HG02938 (cell line): ENCODE measurements around the gene GNL3L.
"Not testable (repeated sequence)": the region's sequence is repeated elsewhere in the genome, so short reads cannot be mapped to it uniquely, and the experiment has no call there.

Experiments used
- ATAC-seq: cut with Tn5 transposase; IDR thresholded peaks from one replicate; pipeline ENCODE4 v1.9.1; 2021; ENCODE audit warnings: mild to moderate bottlenecking, moderate library complexity; ENCODE audit not compliant: unreplicated experiment

Gene GNL3L, protein sequence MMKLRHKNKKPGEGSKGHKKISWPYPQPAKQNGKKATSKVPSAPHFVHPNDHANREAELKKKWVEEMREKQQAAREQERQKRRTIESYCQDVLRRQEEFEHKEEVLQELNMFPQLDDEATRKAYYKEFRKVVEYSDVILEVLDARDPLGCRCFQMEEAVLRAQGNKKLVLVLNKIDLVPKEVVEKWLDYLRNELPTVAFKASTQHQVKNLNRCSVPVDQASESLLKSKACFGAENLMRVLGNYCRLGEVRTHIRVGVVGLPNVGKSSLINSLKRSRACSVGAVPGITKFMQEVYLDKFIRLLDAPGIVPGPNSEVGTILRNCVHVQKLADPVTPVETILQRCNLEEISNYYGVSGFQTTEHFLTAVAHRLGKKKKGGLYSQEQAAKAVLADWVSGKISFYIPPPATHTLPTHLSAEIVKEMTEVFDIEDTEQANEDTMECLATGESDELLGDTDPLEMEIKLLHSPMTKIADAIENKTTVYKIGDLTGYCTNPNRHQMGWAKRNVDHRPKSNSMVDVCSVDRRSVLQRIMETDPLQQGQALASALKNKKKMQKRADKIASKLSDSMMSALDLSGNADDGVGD

DNA sequence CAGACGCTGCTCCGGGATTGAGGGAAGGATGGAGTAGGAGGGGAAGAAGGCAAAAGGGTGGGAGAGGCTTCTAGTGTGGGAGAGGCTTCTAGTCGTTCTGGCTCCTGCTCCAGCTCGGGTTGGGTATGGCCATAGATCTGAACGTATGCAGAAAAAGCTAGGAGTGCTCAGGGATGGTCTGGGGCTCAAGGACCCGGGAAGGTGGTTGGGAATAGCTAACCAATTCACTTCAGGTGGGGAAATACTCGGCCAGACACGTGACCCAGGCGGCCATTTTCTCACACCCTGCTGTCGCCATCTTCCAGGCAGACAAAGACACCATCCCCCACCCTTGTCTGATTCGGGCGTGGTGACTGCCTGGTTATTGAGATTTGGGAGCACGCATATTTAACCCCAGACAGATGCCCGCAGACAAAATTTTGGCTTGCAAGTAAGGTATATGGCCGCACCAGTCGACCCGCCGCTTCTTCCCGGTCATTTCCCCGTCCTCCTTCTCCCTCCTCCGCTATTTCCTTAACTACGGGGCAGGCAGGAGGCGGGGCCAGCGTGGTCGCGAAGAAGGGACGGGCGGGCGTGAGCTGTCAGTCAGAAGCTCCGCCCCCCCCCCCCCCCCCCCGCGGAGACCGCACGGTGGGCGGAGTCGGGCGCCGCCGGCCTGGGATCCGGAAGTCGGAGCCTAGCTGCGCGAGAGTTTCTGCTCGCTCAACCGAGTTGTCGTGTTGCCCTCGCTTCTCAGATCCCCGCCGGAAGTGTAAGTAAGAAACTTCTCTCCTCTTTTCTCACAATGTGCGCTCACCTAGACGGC, at the start of gene GNL3L:
GNL3L (plus strand) TSS at position 668 of the 805 bp plus-strand sequence. CDS start 2,348 bp downstream, outside the sequence.
- peak; percentile 88 for ATAC-seq

DNA sequence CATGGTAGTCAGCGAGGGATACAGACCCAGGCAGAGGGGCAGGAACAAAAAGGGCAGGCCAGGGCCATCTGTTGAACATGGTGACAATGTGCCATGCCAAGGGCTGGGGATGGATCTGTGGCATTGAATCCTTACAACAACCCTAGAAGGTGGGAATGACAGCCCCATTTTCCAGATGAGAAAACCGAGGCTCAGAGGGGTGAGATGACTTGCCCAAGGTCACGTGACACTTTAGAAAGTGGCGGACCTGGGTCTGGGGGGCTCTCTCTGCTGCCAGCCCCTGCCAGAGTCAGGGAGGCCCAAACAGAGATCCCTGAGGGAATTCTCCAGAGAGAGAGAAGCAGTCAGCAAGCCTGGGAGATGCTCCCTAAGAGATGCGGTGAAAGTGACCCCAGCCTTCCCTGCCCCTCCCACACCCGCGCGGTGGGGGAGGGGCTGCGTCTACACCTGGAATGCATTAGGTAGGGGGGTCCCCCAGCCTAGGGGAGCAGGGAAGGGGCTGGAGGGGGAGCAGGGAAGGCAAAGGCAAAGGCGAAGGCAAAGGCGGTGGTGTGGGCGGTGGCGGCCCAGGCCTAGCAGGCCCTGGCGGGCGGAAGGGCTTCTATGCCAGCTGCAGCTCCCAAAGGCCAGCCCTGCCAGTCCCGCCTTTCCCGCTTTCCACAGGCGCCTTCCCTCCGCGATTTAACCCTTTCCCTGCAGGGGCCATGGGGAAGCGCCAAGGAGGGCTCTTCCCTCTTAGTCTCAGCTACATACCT, 47.0 kb upstream of the GNL3L start:
- ATAC-seq, result no peak

DNA sequence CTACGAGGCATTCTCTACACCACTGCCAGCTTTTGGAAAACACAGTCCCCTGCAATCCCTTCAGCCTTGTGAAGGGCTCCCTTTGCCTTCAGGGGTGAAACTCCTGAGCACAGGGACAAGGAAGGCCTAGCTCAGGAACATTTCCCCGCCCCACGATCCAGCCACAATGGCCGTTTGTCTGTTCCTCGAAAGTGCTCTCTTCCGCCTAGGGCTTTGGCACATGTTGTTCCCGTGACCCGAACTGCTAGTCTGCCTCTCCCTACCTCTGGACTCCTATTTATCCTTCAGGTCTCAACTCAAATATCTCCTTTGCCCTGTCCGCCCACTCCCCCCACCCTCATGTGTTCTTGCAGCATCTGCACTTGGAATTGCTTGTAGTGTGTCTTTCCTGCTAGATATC, 46.1 kb upstream of the GNL3L start:
- no peak for ATAC-seq

DNA sequence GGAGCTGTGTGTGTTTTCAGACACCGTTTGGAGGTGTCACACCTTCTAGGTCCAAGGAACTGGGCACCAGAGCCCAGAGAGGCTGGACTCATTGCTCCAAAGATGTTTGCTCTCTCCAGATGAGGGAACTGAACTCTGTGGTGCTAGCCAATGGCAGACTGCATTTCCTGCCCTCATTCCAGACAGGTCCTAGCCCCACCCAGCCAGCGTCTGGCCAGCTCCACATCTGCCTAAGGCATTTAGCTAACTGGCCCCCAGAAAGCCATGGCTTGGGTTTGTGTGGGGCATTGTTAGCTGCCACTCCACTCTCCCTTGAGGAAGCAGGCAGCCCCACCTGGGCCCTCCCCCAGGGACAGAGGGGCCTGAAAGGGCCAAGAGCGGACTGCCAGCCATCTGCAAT, 45.4 kb upstream of the GNL3L start:
- ATAC-seq, result no peak

DNA sequence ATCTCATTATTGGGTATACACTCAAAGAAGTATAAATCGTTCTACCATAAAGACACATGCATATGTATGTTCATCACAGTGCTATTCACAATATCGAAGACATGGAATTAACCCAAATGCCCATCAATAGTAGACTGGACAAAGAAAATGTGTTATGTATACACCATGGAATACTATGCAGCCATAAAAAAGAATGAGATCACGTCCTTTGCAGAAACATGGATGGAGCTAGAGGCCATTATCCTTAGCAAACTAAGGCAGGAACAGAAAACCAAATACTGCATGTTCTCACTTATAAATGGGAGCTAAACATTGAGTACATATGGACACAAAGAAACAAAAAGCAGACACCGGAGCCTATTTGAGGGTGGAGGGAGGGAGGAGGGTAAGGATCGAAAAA, 40.2 kb upstream of the GNL3L start:
- ATAC-seq, result not testable (repeated sequence)

DNA sequence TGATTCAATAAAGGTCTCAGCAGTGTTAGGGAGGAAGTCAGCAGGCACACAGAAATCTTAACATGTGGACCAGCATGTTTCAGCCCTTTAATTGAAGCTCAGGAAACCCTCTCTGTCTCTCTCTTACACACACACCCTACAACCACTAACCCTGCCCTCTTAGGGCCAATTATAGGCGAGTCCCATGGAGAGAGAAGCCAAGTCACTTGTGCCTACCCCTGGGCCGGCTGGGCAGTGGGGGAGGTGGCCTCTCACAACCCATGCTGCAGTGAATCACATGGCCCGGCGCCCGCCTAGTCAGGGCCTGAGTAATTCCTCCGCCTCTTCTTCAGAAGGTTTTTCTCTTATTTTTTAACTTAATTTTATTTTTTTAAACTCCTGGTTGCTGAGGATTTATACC, 37.7 kb upstream of the GNL3L start:
- no peak for ATAC-seq

DNA sequence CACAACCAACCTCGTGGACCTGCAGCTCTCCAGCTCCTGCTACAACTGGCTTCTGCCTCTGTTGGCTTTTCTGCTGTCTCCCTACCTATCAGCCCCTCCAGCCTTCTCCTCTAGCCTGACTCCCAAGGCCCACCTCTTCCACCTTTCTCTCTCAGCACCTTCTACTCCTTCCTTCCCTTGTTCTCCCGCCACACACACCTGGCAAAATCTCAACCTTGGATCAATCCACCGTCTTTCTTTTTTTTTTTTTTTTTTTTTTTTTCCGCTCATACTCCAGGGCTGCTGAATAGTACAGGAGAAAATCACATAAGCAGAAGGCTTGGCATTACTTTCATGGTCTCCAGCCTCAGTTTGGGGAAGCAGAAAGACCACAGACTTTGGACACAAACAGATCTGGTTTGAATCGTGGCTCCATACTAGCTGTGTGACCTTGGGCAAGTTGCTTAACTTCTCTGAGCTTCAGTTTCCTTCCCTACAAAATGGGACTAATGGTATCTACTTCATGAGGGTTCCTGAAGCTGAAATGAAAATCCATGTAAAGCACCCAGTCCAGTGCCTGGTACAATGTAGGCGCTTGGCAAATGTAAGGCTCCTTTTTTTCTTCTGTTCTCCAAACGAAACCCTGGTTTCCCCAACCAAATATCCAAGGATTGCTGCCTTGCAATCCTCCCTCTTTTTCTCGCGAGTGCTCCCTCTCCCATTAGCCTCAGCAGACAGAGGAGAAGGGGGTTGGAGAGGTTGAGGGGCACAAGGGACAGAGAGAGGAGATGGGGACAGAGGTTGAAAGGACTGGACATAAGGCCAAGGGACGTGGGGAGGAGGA, 35.6 kb upstream of the GNL3L start:
- no peak for ATAC-seq

DNA sequence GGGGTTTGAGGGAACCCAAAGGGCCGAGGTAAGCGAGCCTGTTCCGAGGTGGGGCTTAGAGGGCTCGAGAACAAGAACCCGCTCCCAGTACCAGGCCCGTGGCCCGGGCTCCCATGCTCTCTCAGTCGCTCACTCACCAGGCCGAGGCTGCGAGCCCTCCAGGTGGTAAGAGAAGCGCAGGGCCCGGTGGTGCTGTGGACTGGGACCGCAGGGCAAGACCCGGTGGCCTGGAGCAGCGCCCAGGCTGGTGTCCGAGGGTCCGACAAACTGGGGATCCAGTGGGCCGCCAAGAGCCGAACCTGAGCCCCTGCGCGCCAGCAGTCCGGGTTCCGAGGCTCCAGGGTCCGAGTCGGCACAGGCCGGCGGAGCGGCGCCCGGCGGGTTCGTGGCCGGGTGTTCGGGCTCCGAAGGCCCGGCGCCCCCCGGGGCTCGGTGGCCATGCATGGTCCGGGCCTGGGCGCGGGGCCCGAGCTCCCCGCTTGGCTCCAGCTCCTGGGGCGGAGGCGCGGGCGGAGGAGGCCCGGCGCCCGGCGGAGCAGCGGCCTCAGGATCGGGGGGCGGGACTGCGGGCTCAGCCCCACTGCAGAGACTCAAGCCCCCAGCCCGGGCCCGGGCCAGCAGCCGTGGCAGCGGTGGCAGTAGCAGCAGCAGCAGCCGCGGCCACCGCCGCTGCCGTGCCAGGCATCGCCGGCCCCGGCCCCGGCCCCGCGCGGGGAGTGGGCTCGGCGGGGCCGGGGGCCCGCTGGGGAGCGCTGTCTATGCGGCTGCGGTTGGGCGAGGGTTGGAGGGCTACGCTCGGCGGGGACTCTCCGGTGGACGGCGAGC, 34.8 kb upstream of the GNL3L start:
- no peak for ATAC-seq

DNA sequence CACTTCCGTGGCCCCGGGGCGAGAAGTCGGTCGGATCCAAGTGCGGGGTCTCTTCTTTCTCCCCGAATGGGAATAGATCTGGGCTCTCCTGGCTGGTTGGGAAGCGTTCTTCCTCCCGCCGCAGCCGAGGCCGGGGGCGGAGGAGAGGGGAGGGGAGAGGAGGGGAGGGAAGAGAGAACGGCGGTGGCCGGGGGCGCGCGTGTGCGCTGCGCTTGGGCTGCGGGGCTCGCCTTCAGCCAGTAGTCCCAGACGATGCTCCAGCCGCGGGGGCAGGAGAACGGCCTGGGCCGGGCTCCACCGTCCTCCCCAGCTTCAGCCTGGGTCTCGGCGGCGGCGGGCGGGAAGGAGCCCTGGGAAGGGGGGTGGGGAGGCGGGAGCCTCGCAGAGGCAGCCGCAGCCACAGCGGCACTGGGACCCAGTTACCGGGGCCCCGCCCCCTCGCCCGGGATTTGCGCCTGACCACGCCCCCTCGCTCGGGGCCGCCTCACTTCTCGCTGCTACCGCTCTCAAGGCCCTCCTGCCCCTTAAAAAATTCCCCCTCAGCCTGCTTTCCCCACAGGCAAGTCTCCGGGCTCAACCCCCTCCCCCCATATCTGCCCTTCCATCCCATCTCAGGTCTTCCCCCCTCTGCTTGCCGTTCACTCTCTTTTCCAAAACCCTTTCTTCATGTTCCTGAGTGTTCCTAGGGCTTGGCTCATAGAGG, 34.1 kb upstream of the GNL3L start, which contains the start of gene FGD1:
FGD1 (minus strand) TSS at position 421 of the 703 bp plus-strand sequence. CDS start 802 bp downstream, outside the sequence.
- ATAC-seq, result no peak

DNA sequence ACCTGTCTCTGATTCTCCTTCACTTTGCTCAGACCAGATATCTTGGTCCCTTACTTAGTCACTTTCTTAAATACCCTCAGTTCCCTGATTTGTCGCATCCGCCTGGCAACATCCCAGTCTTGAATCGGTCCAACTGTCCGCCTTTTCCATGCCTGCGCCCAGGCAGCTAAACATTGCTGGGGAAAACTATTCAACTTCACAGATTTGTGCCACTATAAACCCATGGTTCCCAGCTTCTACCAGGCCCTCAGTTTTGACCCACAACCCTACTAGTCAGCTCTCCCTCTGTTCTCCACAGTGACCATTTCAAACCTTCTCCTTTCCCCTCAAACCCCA, 33.5 kb upstream of the GNL3L start:
- no peak for ATAC-seq

DNA sequence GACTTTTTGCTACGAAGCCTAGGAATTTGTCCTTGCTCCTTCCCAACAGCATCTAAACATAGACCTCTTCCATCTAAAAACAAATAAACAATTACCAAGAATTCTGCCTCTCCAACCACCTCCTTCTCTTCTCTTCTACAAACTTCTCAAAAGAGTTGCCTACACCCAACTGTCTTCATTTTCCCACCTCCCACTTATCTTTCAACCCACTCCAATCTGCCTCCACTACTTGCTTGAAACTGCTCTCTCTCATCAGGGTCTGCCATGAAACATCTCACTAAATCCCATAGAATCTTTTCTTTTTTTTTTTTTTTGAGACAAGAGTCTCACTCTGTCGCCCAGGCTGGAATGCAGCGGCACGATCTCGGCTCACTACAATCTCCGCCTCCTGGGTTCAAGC, 33.1 kb upstream of the GNL3L start:
- ATAC-seq, result no peak

DNA sequence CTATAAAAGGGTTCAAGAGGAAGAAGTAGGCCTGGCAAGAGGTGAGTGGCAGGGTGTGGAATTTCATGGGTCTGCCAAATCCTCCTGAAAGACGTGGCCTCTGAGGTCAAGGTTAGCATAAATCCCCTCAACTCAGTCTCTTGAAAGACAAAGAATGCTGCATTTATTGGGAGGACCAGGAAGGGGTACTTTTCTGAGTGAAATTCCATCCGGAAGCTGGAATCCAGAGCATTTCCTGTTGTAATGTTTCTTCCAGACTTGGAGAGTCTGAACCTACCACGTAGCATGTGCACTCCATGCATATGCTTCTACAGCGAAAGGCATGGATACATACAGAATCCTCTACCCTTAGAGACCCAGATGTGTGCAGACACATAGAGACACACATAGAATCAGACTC, 20.6 kb upstream of the GNL3L start:
- ATAC-seq, result no peak

DNA sequence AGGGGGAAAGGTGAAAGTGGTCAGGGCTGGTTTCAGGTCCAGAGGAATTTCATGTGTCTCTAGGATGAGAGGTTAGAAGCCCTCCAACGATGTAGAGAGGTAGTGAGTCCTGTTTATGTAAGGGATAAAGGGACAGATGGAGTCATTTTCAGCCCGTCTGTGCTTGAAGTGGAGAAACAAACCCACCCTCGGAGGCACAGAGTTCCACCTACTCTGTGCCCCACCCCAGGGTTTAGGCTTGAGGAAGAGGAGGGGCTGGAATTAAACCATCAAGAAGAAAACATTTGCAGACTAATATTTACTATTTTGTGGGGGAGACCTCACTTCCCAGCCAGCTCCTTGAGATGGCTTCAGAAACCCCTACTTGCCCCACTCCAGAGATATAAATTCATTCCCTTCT, 868 bp upstream of the GNL3L start:
- no peak for ATAC-seq

DNA sequence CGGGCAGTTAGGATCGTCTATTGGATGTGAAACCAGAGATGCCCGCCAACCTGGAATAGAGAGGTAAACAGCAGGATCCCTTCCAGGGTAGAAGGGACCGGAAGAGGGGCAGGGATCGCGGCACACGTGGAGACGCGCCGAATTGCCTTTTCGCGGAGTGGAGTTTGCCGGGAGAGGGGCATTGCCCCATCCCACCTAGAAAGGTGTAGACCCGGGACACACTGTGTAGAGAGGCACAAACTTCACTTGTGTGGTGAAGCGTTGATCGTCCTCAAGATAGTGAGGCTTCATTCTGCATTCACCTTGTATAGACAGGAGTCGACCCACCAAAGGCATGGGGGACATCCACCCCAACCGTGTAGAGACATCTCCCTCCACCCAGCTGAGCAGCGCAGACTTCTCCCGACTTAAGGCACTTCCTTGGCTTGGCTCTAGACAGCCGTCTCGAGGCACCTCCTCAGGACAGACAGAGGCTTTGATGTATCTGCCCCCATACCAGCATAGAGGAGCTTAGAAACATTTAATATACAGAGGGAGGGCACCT, 410 bp downstream of the GNL3L start:
- peak; percentile 7 for ATAC-seq

DNA sequence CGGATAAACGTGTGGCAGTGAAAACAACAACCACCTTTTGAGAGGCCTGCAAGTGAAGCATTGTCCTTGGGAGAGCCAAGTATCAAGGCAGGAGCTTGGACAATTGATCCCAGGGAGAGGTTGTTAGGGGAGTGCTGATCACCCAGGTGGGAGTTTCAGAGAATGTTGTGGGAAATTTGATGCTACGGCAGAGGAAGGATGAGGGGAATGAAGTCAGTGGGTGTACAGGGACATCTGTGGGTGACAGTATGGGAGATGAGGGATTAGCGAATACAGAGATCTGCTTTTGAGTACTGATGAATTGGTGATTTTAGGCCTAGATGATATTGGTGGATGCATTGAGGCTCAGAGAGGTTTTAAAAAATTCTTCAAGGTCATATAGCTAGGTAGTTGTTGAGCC, 4.3 kb downstream of the GNL3L start:
- ATAC-seq, result no peak

DNA sequence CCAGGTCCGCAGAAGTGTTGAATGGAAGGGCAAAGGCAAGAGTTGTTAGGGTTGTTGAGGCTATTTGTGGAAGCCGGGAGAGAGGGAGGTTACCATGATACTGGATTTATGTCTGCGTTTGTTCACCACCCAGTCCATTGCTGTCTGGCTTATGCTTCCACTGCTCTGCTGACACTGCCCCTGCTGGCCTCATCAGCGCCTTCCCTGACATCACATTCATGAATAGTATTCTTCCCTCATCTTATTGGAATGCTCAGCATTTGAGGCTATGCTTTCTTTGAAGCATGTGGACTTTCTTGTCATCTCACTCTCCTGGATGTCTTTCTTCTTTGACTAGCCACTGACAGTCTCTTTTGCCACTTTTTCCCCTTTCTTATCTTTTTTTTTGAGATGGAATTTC, 10.3 kb downstream of the GNL3L start:
- no peak for ATAC-seq

DNA sequence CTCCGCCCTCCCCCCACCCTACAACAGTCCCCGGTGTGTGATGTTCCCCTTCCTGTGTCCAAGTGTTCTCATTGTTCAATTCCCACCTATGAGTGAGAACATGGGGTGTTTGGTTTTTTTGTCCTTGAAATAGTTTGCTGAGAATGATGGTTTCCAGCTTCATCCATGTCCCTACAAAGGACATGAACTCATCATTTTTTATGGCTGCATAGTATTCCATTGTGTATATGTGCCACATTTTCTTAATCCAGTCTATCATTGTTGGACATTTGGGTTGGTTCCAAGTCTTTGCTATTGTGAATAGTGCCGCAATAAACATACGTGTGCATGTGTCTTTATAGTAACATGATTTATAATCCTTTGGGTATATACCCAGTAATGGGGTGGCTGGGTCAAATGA, 12.2 kb downstream of the GNL3L start:
- ATAC-seq, result not testable (repeated sequence)

DNA sequence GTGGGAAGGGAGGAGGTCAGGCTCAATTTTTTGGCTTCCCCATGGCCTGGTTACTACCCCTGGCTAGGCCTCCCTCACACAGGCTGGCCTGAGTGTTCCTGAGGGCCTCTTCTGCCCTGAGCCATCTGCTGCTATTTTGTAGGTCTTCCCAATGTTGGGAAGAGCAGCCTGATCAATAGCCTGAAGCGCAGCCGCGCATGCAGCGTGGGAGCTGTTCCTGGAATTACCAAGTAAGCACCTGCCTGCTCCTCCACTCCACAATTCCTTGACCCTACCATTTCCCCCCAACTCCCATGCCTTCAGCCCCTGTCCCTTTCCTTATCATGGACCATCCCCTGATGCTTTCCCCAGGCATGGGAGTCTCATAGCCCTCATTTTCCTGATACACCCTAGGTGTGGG, 20.8 kb downstream of the GNL3L start:
- ATAC-seq, result no peak
